Lower leg skin (tissue), 3 donors: ENCODE data around the gene DNAH8.

Source experiments
- CTCF ChIP-seq, 3 donors: fragments of 450-650 bp; IDR thresholded peaks; one replicate each; pipeline ENCODE4 v1.5.1; 2016; ENCODE audit warnings: antibody characterized with exemption in 3 of 3, mild to moderate bottlenecking in 3 of 3, moderate library complexity in 2 of 3
- POLR2A ChIP-seq, 2 donors: fragments of 450-650 bp; IDR thresholded peaks; one replicate each; pipeline ENCODE4 v1.6.1; 2016 to 2017; ENCODE audit warnings: antibody characterized with exemption in 2 of 2, mild to moderate bottlenecking in 1 of 2, moderate library complexity in 1 of 2

DNA sequence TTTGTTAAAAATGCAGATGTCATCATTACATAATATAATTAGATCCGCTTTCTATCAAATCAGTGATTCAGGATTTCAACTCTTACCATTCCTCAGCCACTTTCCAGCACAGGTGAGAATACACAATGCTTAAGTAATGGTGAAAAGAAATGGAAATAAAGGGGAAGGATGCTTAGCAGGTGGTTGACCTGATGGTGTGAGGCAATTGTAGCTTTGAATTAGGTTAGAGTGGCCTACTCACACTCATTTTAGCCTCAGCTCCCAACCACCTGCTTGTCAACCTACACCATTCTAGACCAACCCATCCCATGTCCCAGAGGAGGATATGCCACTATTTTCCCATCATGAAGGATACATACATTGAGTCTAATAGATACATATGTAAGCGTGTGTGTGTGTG, 138.1 kb downstream of the DNAH8 start:
- TF ChIP-seq CTCF (IDR thresholded peaks at IDR 0.05) (no peak), POLR2A (IDR thresholded peaks at IDR 0.05) (no peak)
